GM18861 (cell line): ENCODE results near the gene AGBL1.
"Not testable (repeated sequence)": the region's sequence is repeated elsewhere in the genome, so short reads cannot be mapped to it uniquely, and the experiment has no call there.

Experiments
- ATAC-seq: cut with Tn5 transposase; IDR thresholded peaks from one replicate; pipeline ENCODE4 v1.9.1; 2021; ENCODE audit not compliant: unreplicated experiment

The AGBL1 gene

DNA sequence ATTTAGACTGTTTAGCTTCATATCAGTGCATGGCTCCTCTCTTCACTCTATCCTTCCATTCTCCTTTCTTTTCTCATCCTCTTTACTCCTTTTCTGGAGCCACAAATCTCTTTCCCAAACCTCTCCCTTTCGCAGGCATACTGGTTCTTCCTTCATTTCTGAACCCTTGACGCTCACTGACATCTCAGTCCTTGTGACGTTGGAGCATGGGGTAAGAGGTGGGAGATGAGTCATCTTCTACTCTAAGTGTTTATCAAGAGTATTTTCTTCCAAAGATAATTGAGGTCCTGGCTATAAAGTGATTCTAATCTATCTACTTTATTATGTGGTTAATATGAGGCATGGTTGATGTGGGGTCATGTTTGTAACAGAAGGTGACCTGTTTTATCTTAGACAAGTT lies 414.2 kb downstream of the AGBL1 start:
- no peak for ATAC-seq

- ATAC-seq = no peak
Observed at GRCh38 chr15:86494475-86494874, 414.8 kb downstream of the AGBL1 start.

DNA sequence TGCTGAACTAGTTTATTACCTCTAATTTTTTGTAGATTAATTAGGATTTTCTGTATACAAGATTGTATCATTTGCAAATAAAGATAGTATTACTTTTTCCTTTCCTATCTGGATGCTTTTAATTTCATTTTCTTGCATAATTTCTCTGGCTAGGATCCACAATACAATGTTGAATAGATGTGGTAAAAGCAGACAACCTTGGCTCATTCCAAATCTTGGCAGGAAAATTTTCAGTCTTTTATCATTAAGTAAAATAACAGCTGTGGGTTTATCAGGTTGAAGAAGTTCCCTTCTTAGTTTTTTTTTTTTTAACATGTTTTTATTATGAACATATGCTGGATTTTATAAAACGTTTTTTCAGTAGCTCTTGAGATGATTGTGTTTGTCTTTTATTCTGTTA lies 422.6 kb downstream of the AGBL1 start:
- no peak for ATAC-seq

- no peak for ATAC-seq
Observed at GRCh38 chr15:86505951-86506350, 426.3 kb downstream of the AGBL1 start.

- ATAC-seq = no peak
Observed at GRCh38 chr15:86506401-86506800, 426.7 kb downstream of the AGBL1 start.

- ATAC-seq = no peak
Observed at GRCh38 chr15:86515625-86516024, 436.0 kb downstream of the AGBL1 start.

- no peak for ATAC-seq
Observed at GRCh38 chr15:86522721-86523120, 443.1 kb downstream of the AGBL1 start.

DNA sequence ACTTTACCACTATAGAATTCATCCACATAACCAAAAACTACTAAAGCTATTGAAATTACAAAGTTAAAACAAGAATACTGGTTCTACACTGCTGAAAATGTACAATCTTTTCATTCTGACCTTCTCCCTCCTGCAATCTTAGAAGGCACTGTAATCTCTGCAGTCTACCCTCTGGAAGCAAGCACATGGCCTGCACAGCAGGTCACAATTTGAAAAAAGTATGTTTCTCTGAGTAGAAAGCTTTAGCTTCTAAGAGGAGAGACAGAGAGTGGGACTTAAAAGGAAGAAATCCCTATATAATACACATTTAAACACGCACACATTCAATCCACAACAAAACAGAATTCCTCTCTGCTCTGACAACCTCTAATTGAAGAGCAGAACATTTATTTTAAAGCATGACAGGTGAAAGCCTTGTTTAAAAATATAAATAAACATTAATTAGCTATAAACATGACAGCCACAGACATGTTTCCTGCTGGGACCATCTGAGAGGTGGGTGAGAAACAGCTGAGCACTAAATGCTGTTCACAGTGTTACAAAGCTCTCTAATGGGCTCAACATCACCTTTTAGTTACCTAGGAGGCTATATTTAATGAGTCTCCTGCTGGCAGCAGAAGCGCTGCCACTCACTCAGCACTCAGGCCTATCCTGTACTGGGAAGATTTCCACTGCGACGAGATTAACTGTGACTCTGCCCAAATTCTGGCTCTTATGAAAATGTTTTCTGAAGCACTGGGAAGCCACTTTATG lies 447.4 kb downstream of the AGBL1 start:
- no peak for ATAC-seq

DNA sequence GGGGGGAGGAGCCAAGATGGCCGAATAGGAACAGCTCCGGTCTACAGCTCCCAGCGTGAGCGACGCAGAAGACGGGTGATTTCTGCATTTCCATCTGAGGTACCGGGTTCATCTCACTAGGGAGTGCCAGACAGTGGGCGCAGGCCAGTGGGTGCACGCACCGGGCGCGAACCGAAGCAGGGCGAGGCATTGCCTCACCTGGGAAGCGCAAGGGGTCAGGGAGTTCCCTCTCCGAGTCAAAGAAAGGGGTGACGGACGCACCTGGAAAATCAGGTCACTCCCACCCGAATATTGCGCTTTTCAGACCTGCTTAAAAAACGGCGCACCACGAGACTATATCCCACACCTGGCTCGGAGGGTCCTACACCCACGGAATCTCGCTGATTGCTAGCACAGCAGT lies 448.4 kb downstream of the AGBL1 start:
- not testable (repeated sequence) for ATAC-seq

- no peak for ATAC-seq
Observed at GRCh38 chr15:86538141-86538540, 458.5 kb downstream of the AGBL1 start.

GRCh38 chr15:86540840-86541467 lies 461.3 kb downstream of the AGBL1 start:
- ATAC-seq = no peak

DNA sequence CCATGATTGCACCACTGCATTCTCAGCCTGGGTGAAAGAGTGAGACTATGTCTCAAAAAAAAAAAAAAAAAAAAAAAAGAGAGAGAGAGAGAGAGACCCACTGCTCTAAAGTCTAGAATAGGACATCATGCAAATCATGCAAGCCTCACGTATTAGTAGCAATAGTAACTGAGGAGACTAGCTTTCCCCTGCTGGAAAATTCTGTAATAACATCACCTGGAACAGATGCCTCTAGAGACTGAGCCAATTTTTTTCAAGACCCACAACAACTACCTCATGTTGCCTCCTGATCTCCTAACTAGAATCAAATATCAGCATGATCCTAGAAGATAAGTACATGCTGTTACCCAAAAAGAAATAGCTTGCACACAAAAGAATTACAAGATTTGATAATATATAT lies 461.9 kb downstream of the AGBL1 start:
- ATAC-seq = no peak

GRCh38 chr15:86550075-86550474 lies 470.4 kb downstream of the AGBL1 start:
- no peak for ATAC-seq

- ATAC-seq = no peak
Observed at GRCh38 chr15:86553108-86553507, 473.4 kb downstream of the AGBL1 start.

GRCh38 chr15:86555098-86555497 lies 475.4 kb downstream of the AGBL1 start:
- no peak for ATAC-seq

- no peak for ATAC-seq
Observed at GRCh38 chr15:86555939-86556338, 476.3 kb downstream of the AGBL1 start.

- no peak for ATAC-seq
Observed at GRCh38 chr15:86556396-86557017, 476.8 kb downstream of the AGBL1 start.

DNA sequence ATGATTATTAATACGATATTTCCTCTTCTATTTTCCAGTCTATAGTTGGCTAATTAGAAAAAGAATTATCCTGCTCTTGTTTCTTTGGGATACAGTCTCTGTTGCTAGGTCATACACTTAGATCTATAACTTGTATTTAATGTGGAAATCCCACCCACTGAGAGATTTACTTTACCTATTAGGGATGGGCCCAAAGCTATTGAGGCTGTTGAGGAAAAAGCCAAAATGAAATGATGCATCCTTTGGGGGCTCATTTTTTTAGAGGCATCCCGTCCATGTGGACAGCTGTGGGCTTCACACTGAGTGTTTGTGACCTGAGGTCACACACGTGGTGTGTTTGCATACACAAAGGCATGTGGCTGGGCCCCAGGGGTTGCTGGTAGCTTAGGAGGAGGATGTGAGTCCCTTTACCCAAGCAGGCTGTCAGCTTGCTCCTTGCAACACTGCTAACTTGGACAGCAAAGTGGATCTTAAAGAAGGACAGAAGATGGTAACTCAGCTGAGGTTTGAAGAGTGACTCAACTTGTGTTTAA lies 477.4 kb downstream of the AGBL1 start:
- ATAC-seq = no peak

GRCh38 chr15:86558252-86558651 lies 478.6 kb downstream of the AGBL1 start:
- ATAC-seq = no peak

DNA sequence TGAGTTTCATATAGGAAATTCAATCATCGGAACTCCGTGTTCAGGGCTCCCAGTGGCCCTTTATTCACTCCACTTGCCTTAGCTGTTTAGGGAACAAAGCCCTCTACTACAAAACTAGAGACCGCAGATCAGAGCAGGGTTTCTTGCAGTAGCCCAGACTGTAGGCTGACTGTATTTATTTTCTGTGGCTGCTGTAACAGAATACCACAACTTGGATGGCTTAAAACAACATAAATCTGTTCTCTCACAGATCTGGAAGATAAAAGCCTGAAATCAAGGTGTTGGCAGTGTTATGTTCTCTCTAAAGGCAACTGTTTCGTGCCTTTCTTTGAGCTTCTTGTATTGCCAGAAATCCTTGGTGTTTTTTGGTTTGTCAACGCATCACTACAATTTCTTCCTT lies 479.0 kb downstream of the AGBL1 start:
- no peak for ATAC-seq

GRCh38 chr15:86568378-86568777 lies 488.7 kb downstream of the AGBL1 start:
- no peak for ATAC-seq

- no peak for ATAC-seq
Observed at GRCh38 chr15:86570738-86571137, 491.1 kb downstream of the AGBL1 start.
